T-helper 2 cell treated with Interferon-gamma antibody and Interleukin-4, amounts not matched to agents 100 ng/mL and 5 ng/mL, for 36 hours (primary cell): ENCODE measurements around the gene NPBWR2. TPM values are rescaled to one million over a fixed set of nuclear protein-coding genes. Genes with fewer than 3 reads are reported as not detected.
"Not testable (repeated sequence)": the region's sequence is repeated elsewhere in the genome, so short reads cannot be mapped to it uniquely, and the experiment has no call there.

ENCODE experiments used
- intact Hi-C: fragments of 100-400 bp; cut with micrococcal nuclease; formaldehyde crosslinking; loops from one replicate; pipeline ENCODE4 v1.15.1; 2023
- total RNA-seq: library from RNA; stranded (reverse); gene quantifications from 2 replicates; pipeline ENCODE4 v1.2.3, GENCODE V29; 2022

NPBWR2 gene
- total RNA-seq, 1 donor from 2014 or later: not detected

GRCh38 chr20:64119681-64120341 is 12.4 kb upstream of the NPBWR2 start:
- intact Hi-C loops: loop anchor here (2.0 kb wide), 2 partner anchors 37 to 81 kb away; no protein-coding TSS in a partner anchor

- intact Hi-C loops: no loop called here
These were observed 11.9 kb upstream of the NPBWR2 start for GRCh38 chr20:64119301-64119680.

- intact Hi-C loops: not testable (repeated sequence)
These were observed 10.0 kb upstream of the NPBWR2 start for GRCh38 chr20:64117432-64117777.

GRCh38 chr20:64116541-64117431 is 9.4 kb upstream of the NPBWR2 start:
- intact Hi-C loops: no loop called here

GRCh38 chr20:64116016-64116415 is 8.7 kb upstream of the NPBWR2 start:
- intact Hi-C loops: no loop called here

GRCh38 chr20:64115171-64115911 is 8.0 kb upstream of the NPBWR2 start:
- intact Hi-C loops: no loop called here

GRCh38 chr20:64114356-64114971 is 7.1 kb upstream of the NPBWR2 start:
- intact Hi-C loops: no loop called here

GRCh38 chr20:64113796-64114355 is 6.5 kb upstream of the NPBWR2 start:
- intact Hi-C loops: no loop called here

GRCh38 chr20:64113444-64113775 is 6.0 kb upstream of the NPBWR2 start:
- intact Hi-C loops: no loop called here

- intact Hi-C loops: no loop called here
These were observed 5.5 kb upstream of the NPBWR2 start for GRCh38 chr20:64112691-64113443.

GRCh38 chr20:64111841-64112641 is 4.7 kb upstream of the NPBWR2 start:
- intact Hi-C loops: no loop called here

GRCh38 chr20:64110411-64111068 is 3.2 kb upstream of the NPBWR2 start:
- intact Hi-C loops: no loop called here

- intact Hi-C loops: no loop called here
These were observed 2.5 kb upstream of the NPBWR2 start for GRCh38 chr20:64109831-64110391.

GRCh38 chr20:64108731-64109681 is 1.6 kb upstream of the NPBWR2 start:
- intact Hi-C loops: no loop called here

- intact Hi-C loops: no loop called here
These were observed 532 bp upstream of the NPBWR2 start for GRCh38 chr20:64107736-64108457.

- intact Hi-C loops: no loop called here
These were observed 867 bp downstream of the NPBWR2 start for GRCh38 chr20:64106435-64106961.
